ENCODE measurements around the gene CSTPP1. TPM values are rescaled to one million over a fixed set of nuclear protein-coding genes. Genes with fewer than 3 reads are reported as not detected.

CSTPP1 gene
- total RNA-seq, 1 experiment from 2014 or later, result 11.3 TPM

GRCh38 chr11:47139878-47140277 is 203.3 kb downstream of the CSTPP1 start:
- Histone ChIP-seq H3K4me3 (no peak overlapping the region), H3K36me3 (0 out of 2 replicates have a peak, but pooled peaks cover 4% of the 10 kb centered on the region), H3K9me3 (replicated peaks) (0 out of 2 replicates have a peak, but pooled peaks cover 2% of the 10 kb centered on the region), H3K27me3 (replicated peaks) (no peaks in the 10 kb centered on the region), H3K27ac (no peak overlapping the region), H3K4me1 (replicated peaks) (peaks cover 14% of the 10 kb centered on the region)
- no peak for DNase-seq (ENCODE audit: low read depth in 1 of 2, low spot score in 2 of 2)

GRCh38 chr11:47143322-47143721 is 206.8 kb downstream of the CSTPP1 start:
- Histone ChIP-seq H3K4me3 (no peak overlapping the region), H3K36me3 (0 out of 2 replicates have a peak, but pooled peaks cover 3% of the 10 kb centered on the region), H3K4me1 (replicated peaks) (peaks cover 14% of the 10 kb centered on the region), H3K9me3 (replicated peaks) (no peaks in the 10 kb centered on the region), H3K27me3 (replicated peaks) (no peaks in the 10 kb centered on the region), H3K27ac (no peak overlapping the region)
- DNase-seq (ENCODE audit: low read depth in 1 of 2, low spot score in 2 of 2), result peak; percentile 43 to 71

- no peak for DNase-seq (ENCODE audit: low read depth in 1 of 2, low spot score in 2 of 2)
- Histone ChIP-seq H3K9me3 (replicated peaks) (no peaks in the 10 kb centered on the region), H3K27ac (no peak overlapping the region), H3K4me1 (replicated peaks) (peaks cover 14% of the 10 kb centered on the region), H3K4me3 (no peak overlapping the region), H3K36me3 (no peaks in the 10 kb centered on the region), H3K27me3 (replicated peaks) (no peaks in the 10 kb centered on the region)
Measured at GRCh38 chr11:47144541-47144940, 208.0 kb downstream of the CSTPP1 start.

GRCh38 chr11:47147250-47147649 is 210.7 kb downstream of the CSTPP1 start:
- DNase-seq (ENCODE audit: low read depth in 1 of 2, low spot score in 2 of 2), result no peak
- peaks cover 14% of the 10 kb centered on the region for H3K4me1 ChIP-seq (replicated peaks)
- no peaks in the 10 kb centered on the region for H3K36me3 ChIP-seq
- H3K9me3 ChIP-seq (replicated peaks), result no peaks in the 10 kb centered on the region
- H3K27me3 ChIP-seq (replicated peaks), result no peaks in the 10 kb centered on the region
- no peak overlapping the region for H3K4me3 ChIP-seq
- no peak overlapping the region for H3K27ac ChIP-seq

- H3K36me3 ChIP-seq, result no peaks in the 10 kb centered on the region
- no peak overlapping the region for H3K27ac ChIP-seq
- no peaks in the 10 kb centered on the region for H3K9me3 ChIP-seq (replicated peaks)
- H3K4me3 ChIP-seq, result no peak overlapping the region
- no peaks in the 10 kb centered on the region for H3K27me3 ChIP-seq (replicated peaks)
- peaks cover 12% of the 10 kb centered on the region for H3K4me1 ChIP-seq (replicated peaks)
- no peak for DNase-seq (ENCODE audit: low read depth in 1 of 2, low spot score in 2 of 2)
Measured at GRCh38 chr11:47147681-47148080, 211.1 kb downstream of the CSTPP1 start.

GRCh38 chr11:47148270-47148669 is 211.7 kb downstream of the CSTPP1 start:
- Histone ChIP-seq H3K27ac (no peak overlapping the region), H3K27me3 (replicated peaks) (no peaks in the 10 kb centered on the region)

GRCh38 chr11:47148903-47149531 is 212.5 kb downstream of the CSTPP1 start:
- DNase-seq (ENCODE audit: low read depth in 1 of 2, low spot score in 2 of 2), result no peak
- H3K9me3 ChIP-seq (replicated peaks), result no peaks in the 10 kb centered on the region
- no peaks in the 10 kb centered on the region for H3K36me3 ChIP-seq
- H3K27me3 ChIP-seq (replicated peaks), result no peaks in the 10 kb centered on the region
- no peak overlapping the region for H3K4me3 ChIP-seq
- no peaks in the 10 kb centered on the region for H3K4me1 ChIP-seq (replicated peaks)
- H3K27ac ChIP-seq, result no peak overlapping the region

More at GRCh38 chr11:47148270-47148669, 211.7 kb downstream of the CSTPP1 start:
- DNase-seq (ENCODE audit: low read depth in 1 of 2, low spot score in 2 of 2), result no peak
- Histone ChIP-seq H3K4me1 (replicated peaks) (peaks cover 6% of the 10 kb centered on the region), H3K36me3 (no peaks in the 10 kb centered on the region), H3K9me3 (replicated peaks) (no peaks in the 10 kb centered on the region), H3K4me3 (no peak overlapping the region)

GRCh38 chr11:47149782-47150181 is 213.2 kb downstream of the CSTPP1 start:
- Histone ChIP-seq H3K27me3 (replicated peaks) (no peaks in the 10 kb centered on the region), H3K4me1 (replicated peaks) (no peaks in the 10 kb centered on the region), H3K9me3 (replicated peaks) (no peaks in the 10 kb centered on the region), H3K4me3 (no peak overlapping the region), H3K27ac (no peak overlapping the region), H3K36me3 (no peaks in the 10 kb centered on the region)
- no peak for DNase-seq (ENCODE audit: low read depth in 1 of 2, low spot score in 2 of 2)

GRCh38 chr11:47152126-47152952 is 215.8 kb downstream of the CSTPP1 start:
- Histone ChIP-seq H3K27me3 (replicated peaks) (no peaks in the 10 kb centered on the region), H3K9me3 (replicated peaks) (no peaks in the 10 kb centered on the region), H3K4me3 (no peak overlapping the region), H3K4me1 (replicated peaks) (peaks cover 7% of the 10 kb centered on the region; the same call in 1 of the 2 replicates), H3K27ac (no peak overlapping the region), H3K36me3 (0 out of 2 replicates have a peak, but pooled peaks cover 3% of the 10 kb centered on the region)
- no peak for DNase-seq (ENCODE audit: low read depth in 1 of 2, low spot score in 2 of 2)

- Histone ChIP-seq H3K27me3 (replicated peaks) (no peaks in the 10 kb centered on the region), H3K27ac (no peak overlapping the region), H3K36me3 (0 out of 2 replicates have a peak, but pooled peaks cover 3% of the 10 kb centered on the region), H3K9me3 (replicated peaks) (no peaks in the 10 kb centered on the region), H3K4me3 (no peak overlapping the region), H3K4me1 (replicated peaks) (peaks cover 7% of the 10 kb centered on the region; the same call in 1 of the 2 replicates)
- peak; percentile 70 to 75 for DNase-seq (ENCODE audit: low read depth in 1 of 2, low spot score in 2 of 2)
Measured at GRCh38 chr11:47152953-47153950, 216.7 kb downstream of the CSTPP1 start.

- Histone ChIP-seq H3K27me3 (replicated peaks) (no peaks in the 10 kb centered on the region), H3K4me1 (replicated peaks) (peaks cover 7% of the 10 kb centered on the region; the same call in 1 of the 2 replicates), H3K36me3 (0 out of 2 replicates have a peak, but pooled peaks cover 5% of the 10 kb centered on the region), H3K9me3 (replicated peaks) (no peaks in the 10 kb centered on the region), H3K4me3 (no peak overlapping the region), H3K27ac (no peak overlapping the region)
- no peak for DNase-seq (ENCODE audit: low read depth in 1 of 2, low spot score in 2 of 2)
Measured at GRCh38 chr11:47154616-47155570, 218.3 kb downstream of the CSTPP1 start.

- Histone ChIP-seq H3K4me3 (no peak overlapping the region), H3K27me3 (replicated peaks) (no peaks in the 10 kb centered on the region), H3K36me3 (peaks cover 8% of the 10 kb centered on the region), H3K9me3 (replicated peaks) (no peaks in the 10 kb centered on the region), H3K4me1 (replicated peaks) (peaks cover 7% of the 10 kb centered on the region; the same call in 1 of the 2 replicates), H3K27ac (no peak overlapping the region)
- no peak for DNase-seq (ENCODE audit: low read depth in 1 of 2, low spot score in 2 of 2)
Measured at GRCh38 chr11:47155879-47156278, 219.3 kb downstream of the CSTPP1 start.
